HepG2 (cell line): Measurements from ENCODE around the gene MORN1. TPM values are rescaled to one million over a fixed set of nuclear protein-coding genes. Genes with fewer than 3 reads are reported as not detected.
A peak's percentile ranks its signal among the peaks of the same experiment; 100 is the strongest.

Experiments
- AKAP8 ChIP-seq: sonication (generic); formaldehyde crosslinking; IDR thresholded peaks from 2 replicates; pipeline ENCODE4 v1.5.1; 2020; ENCODE audit warnings: mild to moderate bottlenecking, missing genetic modification reagents
- ARHGAP35 ChIP-seq: sonication (generic); formaldehyde crosslinking; IDR thresholded peaks from 2 replicates; pipeline ENCODE4 v1.9.0; 2022; ENCODE audit warnings: mild to moderate bottlenecking, inconsistent platforms, moderate library complexity, missing genetic modification reagents, borderline replicate concordance
- FLYWCH1 ChIP-seq: sonication (generic); formaldehyde crosslinking; IDR thresholded peaks from 2 replicates; pipeline ENCODE4 v1.8.1; 2023; ENCODE audit warnings: mild to moderate bottlenecking, missing genetic modification reagents
- FOXK2 ChIP-seq: fragments of 450-650 bp; IDR thresholded peaks from 2 replicates; pipeline ENCODE4 v1.6.1; 2016
- HMG20B ChIP-seq: conservative IDR thresholded peaks from 2 replicates; pipeline ENCODE4 v1.6.1; 2016; ENCODE audit warnings: missing genetic modification reagents, missing compliant biosample characterization
- IKZF4 ChIP-seq: sonication (generic); formaldehyde crosslinking; IDR thresholded peaks from 2 replicates; pipeline ENCODE4 v1.5.1; 2020; ENCODE audit warnings: borderline replicate concordance, mild to moderate bottlenecking, low read depth, missing genetic modification reagents; ENCODE audit errors: not compliant biosample characterization
- KDM1A ChIP-seq: IDR thresholded peaks from 2 replicates; pipeline ENCODE4 v1.6.1; 2016; ENCODE audit warnings: missing compliant biosample characterization
- MEF2D ChIP-seq: sonication (generic); formaldehyde crosslinking; IDR thresholded peaks from 2 replicates; pipeline ENCODE4 v1.5.1; 2020; ENCODE audit warnings: mild to moderate bottlenecking, missing genetic modification reagents
- NFYC ChIP-seq: IDR thresholded peaks from 2 replicates; pipeline ENCODE4 v1.6.1; 2016; ENCODE audit warnings: missing genetic modification reagents, missing compliant biosample characterization
- NR2F1 ChIP-seq, 2 experiments: fragments of 450-650 bp in 1 of 2; formaldehyde crosslinking in 1 of 2; IDR thresholded peaks; 2 replicates each; pipeline versions ENCODE4 v1.5.0 to v1.6.1; 2016 to 2020; ENCODE audit warnings: mild to moderate bottlenecking in 1 of 2, missing compliant biosample characterization in 1 of 2, missing genetic modification reagents in 1 of 2, moderate library complexity in 1 of 2
- POLR2G ChIP-seq: fragments of 200-400 bp; formaldehyde crosslinking; IDR thresholded peaks from 2 replicates; pipeline ENCODE4 v1.6.1; 2018; ENCODE audit warnings: mild to moderate bottlenecking, low read depth, low read length, moderate library complexity
- PRDM4 ChIP-seq: sonication (generic); formaldehyde crosslinking; IDR thresholded peaks from 2 replicates; pipeline ENCODE4 v1.9.0; 2021; ENCODE audit warnings: missing genetic modification reagents, borderline replicate concordance
- SAFB2 ChIP-seq: sonication (generic); formaldehyde crosslinking; IDR thresholded peaks from 2 replicates; pipeline ENCODE4 v1.5.1; 2020; ENCODE audit warnings: missing genetic modification reagents, low read depth, mild to moderate bottlenecking, borderline replicate concordance
- SSRP1 ChIP-seq: IDR thresholded peaks from 2 replicates; pipeline ENCODE4 v1.6.1; 2016; ENCODE audit warnings: control low read depth
- SUZ12 ChIP-seq: fragments of 150-350 bp; IDR thresholded peaks from 2 replicates; pipeline ENCODE4 v1.6.1; 2014; ENCODE audit warnings: low read depth, low read length
- TGIF2 ChIP-seq: IDR thresholded peaks from 2 replicates; pipeline ENCODE4 v1.6.1; 2016; ENCODE audit warnings: control low read depth, missing compliant biosample characterization
- ZMAT3 ChIP-seq: sonication (generic); formaldehyde crosslinking; conservative IDR thresholded peaks from 2 replicates; pipeline ENCODE4 v1.7.0; 2021; ENCODE audit warnings: missing genetic modification reagents
- ZNF136 ChIP-seq: sonication (generic); formaldehyde crosslinking; IDR thresholded peaks from 2 replicates; pipeline ENCODE4 v1.8.1; 2022; ENCODE audit warnings: low read depth, mild to moderate bottlenecking, moderate library complexity, missing genetic modification reagents
- ZNF275 ChIP-seq: sonication (generic); formaldehyde crosslinking; IDR thresholded peaks from 2 replicates; pipeline ENCODE4 v1.8.0; 2022; ENCODE audit warnings: missing genetic modification reagents, mild to moderate bottlenecking, inconsistent platforms, borderline replicate concordance
- ZNF44 ChIP-seq: sonication (generic); formaldehyde crosslinking; IDR thresholded peaks from 2 replicates; pipeline ENCODE4 v1.5.1; 2020; ENCODE audit warnings: mild to moderate bottlenecking, missing genetic modification reagents
- ZNF549 ChIP-seq: sonication (generic); formaldehyde crosslinking; IDR thresholded peaks from 2 replicates; pipeline ENCODE4 v1.5.0; 2020; ENCODE audit warnings: missing genetic modification reagents
- ZNF567 ChIP-seq: sonication (generic); formaldehyde crosslinking; IDR thresholded peaks from 2 replicates; pipeline ENCODE4 v1.8.1; 2023; ENCODE audit warnings: mild to moderate bottlenecking, missing genetic modification reagents, borderline replicate concordance
- polyA plus RNA-seq, 8 experiments: library from polyadenylated mRNA; depleted of rRNA in 3 of 8; stranded (reverse) in 7 of 8; unstranded in 1 of 8; fragments of >200 nt; fragmentation: Illumina TruSeq in 4 of 8; extraction: Trizol in 4 of 8; gene quantifications; 2 replicates each; pipeline versions ENCODE4 v1.2.1 to v1.2.3, GENCODE V29; 2011 to 2016; ENCODE audit warnings: low read depth in 4 of 8, missing spikeins in 1 of 8, mixed read lengths in 1 of 8; ENCODE audit not compliant: insufficient read depth in 1 of 8
- total RNA-seq, 5 experiments: library from RNA; depleted of rRNA; stranded (reverse); fragments of >200 nt; fragmentation: Illumina TruSeq; extraction: Trizol; gene quantifications; 2 replicates each; pipeline ENCODE4 v1.2.3, GENCODE V29; 2016; ENCODE audit warnings: low read depth in 1 of 5
- TF ChIP-seq, protein P1 (sequence below): sonication (generic); formaldehyde crosslinking; IDR thresholded peaks from 2 replicates; pipeline ENCODE4 v1.4.0; 2020; ENCODE audit warnings: missing genetic modification reagents, borderline replicate concordance

MORN1 gene
- total and polyA plus RNA-seq, 2 of the 13 experiments (the other 11 are each of a cell fraction or from before 2014, with no cell fraction given) = 3.1 to 6.5 TPM

DNA sequence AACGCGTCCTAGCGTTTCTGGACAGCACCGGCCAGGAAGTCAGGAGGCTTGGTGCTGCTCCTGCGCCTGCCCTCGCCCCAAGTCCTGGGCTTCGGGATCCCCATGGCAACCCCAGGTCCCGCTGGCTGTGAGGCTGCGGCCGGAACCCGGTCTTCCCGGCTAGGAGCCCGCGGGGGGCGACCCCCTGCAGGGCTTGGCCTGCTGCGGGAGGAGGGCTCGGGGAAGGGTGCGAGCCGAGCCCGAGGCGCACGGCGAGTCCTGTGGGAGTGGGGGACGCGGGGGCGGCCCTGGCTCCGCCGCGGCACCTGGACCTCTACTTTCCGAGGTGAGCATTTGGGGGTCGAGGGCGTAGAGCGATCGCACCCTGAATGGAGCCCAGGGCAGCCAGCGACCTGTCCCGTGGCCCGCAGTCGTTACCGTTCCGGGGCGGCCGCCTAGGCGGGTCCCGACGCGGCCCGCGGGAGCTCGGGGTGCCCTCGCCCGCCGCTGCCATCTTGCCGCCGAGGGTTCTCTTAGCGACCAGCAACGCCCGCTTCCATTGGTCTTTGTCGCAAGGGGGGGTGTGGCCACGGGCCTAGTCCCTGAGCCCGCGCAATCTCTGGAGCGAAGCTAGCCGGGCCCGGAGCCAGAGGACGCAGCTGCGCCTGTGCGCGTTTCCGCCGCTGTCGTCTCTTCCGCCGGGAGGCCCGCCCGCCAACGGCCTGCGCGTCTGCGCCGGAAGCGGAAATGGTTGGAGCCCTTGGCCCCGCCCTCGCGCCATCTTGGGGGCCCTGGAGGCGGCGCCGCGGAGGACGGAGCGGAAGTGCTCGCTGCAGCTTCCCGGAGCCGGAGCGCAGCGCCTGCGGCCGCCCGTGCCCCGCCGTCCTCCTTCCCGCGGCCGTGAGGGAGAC, at the start of gene MORN1, which contains the start of gene RER1 (continued):
- TF ChIP-seq, protein P1, sequence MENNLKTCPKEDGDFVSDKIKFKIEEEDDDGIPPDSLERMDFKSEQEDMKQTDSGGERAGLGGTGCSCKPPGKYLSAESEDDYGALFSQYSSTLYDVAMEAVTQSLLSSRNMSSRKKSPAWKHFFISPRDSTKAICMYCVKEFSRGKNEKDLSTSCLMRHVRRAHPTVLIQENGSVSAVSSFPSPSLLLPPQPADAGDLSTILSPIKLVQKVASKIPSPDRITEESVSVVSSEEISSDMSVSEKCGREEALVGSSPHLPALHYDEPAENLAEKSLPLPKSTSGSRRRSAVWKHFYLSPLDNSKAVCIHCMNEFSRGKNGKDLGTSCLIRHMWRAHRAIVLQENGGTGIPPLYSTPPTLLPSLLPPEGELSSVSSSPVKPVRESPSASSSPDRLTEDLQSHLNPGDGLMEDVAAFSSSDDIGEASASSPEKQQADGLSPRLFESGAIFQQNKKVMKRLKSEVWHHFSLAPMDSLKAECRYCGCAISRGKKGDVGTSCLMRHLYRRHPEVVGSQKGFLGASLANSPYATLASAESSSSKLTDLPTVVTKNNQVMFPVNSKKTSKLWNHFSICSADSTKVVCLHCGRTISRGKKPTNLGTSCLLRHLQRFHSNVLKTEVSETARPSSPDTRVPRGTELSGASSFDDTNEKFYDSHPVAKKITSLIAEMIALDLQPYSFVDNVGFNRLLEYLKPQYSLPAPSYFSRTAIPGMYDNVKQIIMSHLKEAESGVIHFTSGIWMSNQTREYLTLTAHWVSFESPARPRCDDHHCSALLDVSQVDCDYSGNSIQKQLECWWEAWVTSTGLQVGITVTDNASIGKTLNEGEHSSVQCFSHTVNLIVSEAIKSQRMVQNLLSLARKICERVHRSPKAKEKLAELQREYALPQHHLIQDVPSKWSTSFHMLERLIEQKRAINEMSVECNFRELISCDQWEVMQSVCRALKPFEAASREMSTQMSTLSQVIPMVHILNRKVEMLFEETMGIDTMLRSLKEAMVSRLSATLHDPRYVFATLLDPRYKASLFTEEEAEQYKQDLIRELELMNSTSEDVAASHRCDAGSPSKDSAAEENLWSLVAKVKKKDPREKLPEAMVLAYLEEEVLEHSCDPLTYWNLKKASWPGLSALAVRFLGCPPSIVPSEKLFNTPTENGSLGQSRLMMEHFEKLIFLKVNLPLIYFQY (CRISPR knock-in tag) = no peak
- no peak for TF ChIP-seq TGIF2 (CRISPR knock-in tag)
- no peak; the same call in 1 of the 2 replicates for TF ChIP-seq ZNF136 (CRISPR knock-in tag)
- TF ChIP-seq HMG20B (CRISPR knock-in tag) = no peak
- 0 out of 2 replicates have a peak, but pooled peaks have one; percentile 54 for TF ChIP-seq AKAP8 (CRISPR knock-in tag)
- no peak; the same call in 1 of the 2 replicates for TF ChIP-seq ZNF44 (CRISPR knock-in tag)
- no peak for TF ChIP-seq MEF2D
- no peak for TF ChIP-seq ARHGAP35 (CRISPR knock-in tag)
- no peak for TF ChIP-seq ZNF549 (CRISPR knock-in tag)
- peak; percentile 38; the same call in 1 of the 2 replicates for TF ChIP-seq ZNF567 (CRISPR knock-in tag)
- TF ChIP-seq POLR2G = peak; percentile 85
- no peak for TF ChIP-seq ZMAT3
- no peak for TF ChIP-seq PRDM4 (CRISPR knock-in tag)
- TF ChIP-seq NR2F1 (CRISPR knock-in tag; IDR thresholded peaks at IDR 0.05) = no peak
- TF ChIP-seq SAFB2 = 0 out of 2 replicates have a peak, but pooled peaks have one; percentile 77
- TF ChIP-seq FOXK2 = no peak
- TF ChIP-seq ZNF275 = no peak
- TF ChIP-seq SUZ12 = no peak
- TF ChIP-seq IKZF4 (CRISPR knock-in tag) = no peak
- TF ChIP-seq NFYC (CRISPR knock-in tag) = peak; percentile 88
- no peak for TF ChIP-seq FLYWCH1 (CRISPR knock-in tag)
- no peak for TF ChIP-seq KDM1A (CRISPR knock-in tag)
- TF ChIP-seq SSRP1 (CRISPR knock-in tag) = no peak
